HG03439 (cell line): ENCODE data around the gene ZNF471.

Experiments used
- ATAC-seq: cut with Tn5 transposase; IDR thresholded peaks from one replicate; pipeline ENCODE4 v1.9.1; 2021; ENCODE audit warnings: mild to moderate bottlenecking, moderate library complexity; ENCODE audit not compliant: unreplicated experiment

The ZNF471 gene

DNA sequence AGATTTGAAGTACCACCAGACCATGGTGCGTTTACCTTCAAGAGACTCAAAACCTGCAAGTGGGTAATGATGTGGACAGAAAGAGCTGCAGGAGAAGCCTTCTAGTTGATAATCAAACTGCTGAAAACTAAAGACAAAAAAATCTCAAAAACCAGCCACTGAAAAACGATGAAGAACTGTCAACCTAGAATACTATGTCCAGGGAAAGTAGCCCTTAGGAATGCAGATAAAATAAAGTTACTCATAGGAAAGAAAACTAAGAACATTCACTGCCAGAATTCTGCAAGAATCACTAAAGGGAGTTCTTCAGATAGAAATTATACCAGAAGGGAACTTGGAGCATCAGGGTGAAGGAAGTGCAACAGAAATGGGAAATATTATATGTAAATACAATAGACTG lies 64.9 kb downstream of the ZNF471 start:
- no peak for ATAC-seq

GRCh38 chr19:56573914-56574313 lies 66.3 kb downstream of the ZNF471 start:
- ATAC-seq, result no peak

DNA sequence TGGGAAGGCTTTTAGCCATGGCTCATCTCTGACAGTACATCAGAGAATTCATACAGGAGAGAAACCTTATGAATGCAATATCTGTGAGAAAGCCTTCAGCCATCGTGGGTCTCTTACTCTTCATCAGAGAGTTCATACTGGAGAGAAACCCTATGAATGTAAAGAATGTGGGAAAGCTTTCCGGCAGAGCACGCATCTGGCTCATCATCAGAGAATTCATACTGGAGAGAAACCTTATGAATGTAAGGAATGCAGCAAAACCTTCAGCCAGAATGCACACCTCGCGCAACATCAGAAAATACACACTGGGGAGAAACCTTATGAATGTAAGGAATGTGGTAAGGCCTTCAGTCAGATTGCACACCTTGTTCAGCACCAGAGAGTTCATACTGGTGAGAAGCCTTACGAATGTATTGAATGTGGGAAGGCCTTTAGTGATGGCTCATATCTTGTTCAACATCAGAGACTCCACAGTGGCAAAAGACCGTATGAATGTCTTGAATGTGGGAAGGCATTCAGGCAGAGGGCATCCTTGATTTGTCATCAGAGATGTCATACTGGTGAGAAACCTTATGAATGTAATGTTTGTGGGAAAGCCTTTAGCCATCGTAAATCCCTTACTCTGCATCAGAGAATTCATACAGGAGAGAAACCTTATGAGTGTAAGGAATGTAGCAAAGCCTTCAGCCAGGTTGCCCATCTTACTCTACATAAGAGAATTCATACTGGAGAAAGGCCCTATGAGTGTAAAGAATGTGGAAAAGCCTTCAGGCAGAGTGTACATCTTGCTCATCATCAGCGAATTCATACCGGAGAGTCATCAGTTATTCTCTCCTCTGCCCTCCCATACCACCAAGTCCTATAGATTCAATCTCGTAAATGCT lies 70.3 kb downstream of the ZNF471 start:
- no peak for ATAC-seq
